Panc1 (cell line): ENCODE data around the gene ARHGEF3.

ENCODE experiments used
- TF ChIP-seq, protein P1 (sequence below): fragments of 450-650 bp; IDR thresholded peaks from 2 replicates; pipeline ENCODE4 v1.5.1; 2017; ENCODE audit warnings: mild to moderate bottlenecking
- TF ChIP-seq, protein P2 (sequence below), 2 experiments: IDR thresholded peaks; 2 replicates each; pipeline ENCODE4 v1.6.1; 2011 to 2012; ENCODE audit warnings: low read depth in 2 of 2, control low read depth in 1 of 2, low read length in 1 of 2, mild to moderate bottlenecking in 1 of 2, moderate library complexity in 1 of 2; ENCODE audit not compliant: insufficient read depth in 1 of 2

DNA sequence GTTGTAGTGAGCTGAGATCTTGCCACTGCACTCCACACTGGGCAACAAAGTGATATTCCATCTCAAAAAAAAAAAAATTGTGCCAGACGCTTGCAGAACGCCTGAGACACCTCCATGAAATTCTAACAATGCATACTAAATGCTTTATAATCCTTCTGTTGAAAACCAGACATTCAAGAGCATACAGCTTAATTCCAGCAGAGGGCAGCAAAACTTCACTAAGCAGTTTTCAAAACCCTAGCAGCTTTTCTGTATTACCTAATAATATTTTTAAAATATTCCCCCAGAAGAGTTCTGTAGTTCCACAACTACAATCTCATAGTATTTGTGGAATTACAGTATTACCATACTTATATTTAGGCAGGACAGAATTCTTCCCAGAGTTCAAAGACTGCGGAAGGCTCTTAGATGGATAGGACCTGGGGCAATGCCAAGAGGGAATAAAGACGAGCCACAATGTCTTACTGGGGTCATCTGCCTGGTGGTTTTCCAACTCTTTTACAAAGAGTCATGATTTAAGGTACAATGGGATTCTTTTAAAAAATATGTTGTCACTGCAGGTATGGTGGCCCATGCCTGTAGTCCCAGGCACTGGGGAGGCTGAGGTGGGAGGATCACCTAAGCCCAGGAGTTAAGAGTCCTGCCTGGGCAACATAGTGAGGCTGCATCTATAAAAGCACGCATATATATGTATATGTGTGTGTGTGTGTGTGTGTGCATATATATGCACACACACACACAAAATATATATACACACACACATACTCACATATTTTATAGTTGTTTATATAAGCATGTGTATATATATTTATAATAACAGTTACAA, 99.0 kb downstream of the ARHGEF3 start:
- TF ChIP-seq, protein P1, sequence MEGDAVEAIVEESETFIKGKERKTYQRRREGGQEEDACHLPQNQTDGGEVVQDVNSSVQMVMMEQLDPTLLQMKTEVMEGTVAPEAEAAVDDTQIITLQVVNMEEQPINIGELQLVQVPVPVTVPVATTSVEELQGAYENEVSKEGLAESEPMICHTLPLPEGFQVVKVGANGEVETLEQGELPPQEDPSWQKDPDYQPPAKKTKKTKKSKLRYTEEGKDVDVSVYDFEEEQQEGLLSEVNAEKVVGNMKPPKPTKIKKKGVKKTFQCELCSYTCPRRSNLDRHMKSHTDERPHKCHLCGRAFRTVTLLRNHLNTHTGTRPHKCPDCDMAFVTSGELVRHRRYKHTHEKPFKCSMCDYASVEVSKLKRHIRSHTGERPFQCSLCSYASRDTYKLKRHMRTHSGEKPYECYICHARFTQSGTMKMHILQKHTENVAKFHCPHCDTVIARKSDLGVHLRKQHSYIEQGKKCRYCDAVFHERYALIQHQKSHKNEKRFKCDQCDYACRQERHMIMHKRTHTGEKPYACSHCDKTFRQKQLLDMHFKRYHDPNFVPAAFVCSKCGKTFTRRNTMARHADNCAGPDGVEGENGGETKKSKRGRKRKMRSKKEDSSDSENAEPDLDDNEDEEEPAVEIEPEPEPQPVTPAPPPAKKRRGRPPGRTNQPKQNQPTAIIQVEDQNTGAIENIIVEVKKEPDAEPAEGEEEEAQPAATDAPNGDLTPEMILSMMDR, result peak; percentile 75
- TF ChIP-seq, protein P2, sequence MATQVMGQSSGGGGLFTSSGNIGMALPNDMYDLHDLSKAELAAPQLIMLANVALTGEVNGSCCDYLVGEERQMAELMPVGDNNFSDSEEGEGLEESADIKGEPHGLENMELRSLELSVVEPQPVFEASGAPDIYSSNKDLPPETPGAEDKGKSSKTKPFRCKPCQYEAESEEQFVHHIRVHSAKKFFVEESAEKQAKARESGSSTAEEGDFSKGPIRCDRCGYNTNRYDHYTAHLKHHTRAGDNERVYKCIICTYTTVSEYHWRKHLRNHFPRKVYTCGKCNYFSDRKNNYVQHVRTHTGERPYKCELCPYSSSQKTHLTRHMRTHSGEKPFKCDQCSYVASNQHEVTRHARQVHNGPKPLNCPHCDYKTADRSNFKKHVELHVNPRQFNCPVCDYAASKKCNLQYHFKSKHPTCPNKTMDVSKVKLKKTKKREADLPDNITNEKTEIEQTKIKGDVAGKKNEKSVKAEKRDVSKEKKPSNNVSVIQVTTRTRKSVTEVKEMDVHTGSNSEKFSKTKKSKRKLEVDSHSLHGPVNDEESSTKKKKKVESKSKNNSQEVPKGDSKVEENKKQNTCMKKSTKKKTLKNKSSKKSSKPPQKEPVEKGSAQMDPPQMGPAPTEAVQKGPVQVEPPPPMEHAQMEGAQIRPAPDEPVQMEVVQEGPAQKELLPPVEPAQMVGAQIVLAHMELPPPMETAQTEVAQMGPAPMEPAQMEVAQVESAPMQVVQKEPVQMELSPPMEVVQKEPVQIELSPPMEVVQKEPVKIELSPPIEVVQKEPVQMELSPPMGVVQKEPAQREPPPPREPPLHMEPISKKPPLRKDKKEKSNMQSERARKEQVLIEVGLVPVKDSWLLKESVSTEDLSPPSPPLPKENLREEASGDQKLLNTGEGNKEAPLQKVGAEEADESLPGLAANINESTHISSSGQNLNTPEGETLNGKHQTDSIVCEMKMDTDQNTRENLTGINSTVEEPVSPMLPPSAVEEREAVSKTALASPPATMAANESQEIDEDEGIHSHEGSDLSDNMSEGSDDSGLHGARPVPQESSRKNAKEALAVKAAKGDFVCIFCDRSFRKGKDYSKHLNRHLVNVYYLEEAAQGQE (IDR thresholded peaks at IDR 0.05; ENCODE audit: insufficient read depth in 1 of 2, low read depth in 2 of 2, low read length in 1 of 2), result no peak
